ENCODE results near the gene ADAM12.

ADAM12 gene

DNA sequence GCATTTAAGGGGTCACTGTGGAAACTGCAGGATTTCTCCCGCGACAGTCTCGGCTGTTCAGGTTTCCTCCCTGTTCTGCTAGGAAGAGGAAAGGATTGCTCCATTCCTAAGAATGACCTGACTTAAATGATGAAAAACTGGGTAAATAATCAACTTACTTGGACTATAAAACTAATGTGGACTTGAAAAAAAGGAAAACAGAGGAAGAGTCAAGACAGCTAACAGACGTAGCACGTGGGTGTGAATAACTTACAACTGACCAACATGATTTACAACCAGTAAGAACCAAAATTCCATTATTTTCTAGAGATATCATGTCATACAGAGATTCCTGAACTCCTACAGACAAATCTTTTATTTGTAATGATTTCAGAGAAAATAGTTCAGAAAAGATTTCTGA, 93.8 kb downstream of the ADAM12 start:
- H3K9ac ChIP-seq (ENCODE audit: low read length): no peak overlapping the region
- H3K18ac ChIP-seq (ENCODE audit: low read length): no peak overlapping the region
- H3K4ac ChIP-seq (ENCODE audit: low read depth, low read length): no peak overlapping the region
- no peak overlapping the region for H4K91ac ChIP-seq (ENCODE audit: low read depth, low read length)
- H3K4me2 ChIP-seq (ENCODE audit: low read length): no peak overlapping the region
- DNase-seq: no peak
- no peak overlapping the region for H4K12ac ChIP-seq (ENCODE audit: low read depth, low read length)
- H3K14ac ChIP-seq (ENCODE audit: low read length): no peak overlapping the region
- no peak overlapping the region for H2BK5ac ChIP-seq (ENCODE audit: low read depth, low read length, poor library complexity)
- no peak overlapping the region for H4K8ac ChIP-seq (ENCODE audit: low read depth, low read length)
- no peaks in the 10 kb centered on the region for H3K9me3 ChIP-seq (ENCODE audit: insufficient read depth, low read depth, low read length)
- no peaks in the 10 kb centered on the region for H3K79me1 ChIP-seq (ENCODE audit: low read length)
- H3K4me1 ChIP-seq (ENCODE audit: control insufficient read depth in 1 of 2, insufficient read depth in 2 of 2, low read length in 2 of 2): no peaks in the 10 kb centered on the region
- H2AK5ac ChIP-seq (ENCODE audit: low read length): no peak overlapping the region
- no peak overlapping the region for H3K27ac ChIP-seq (ENCODE audit: low read depth, low read length)
- no CpG with 5 or more reads among the region's 5 CpGs for WGBS (ENCODE audit: extremely low coverage, insufficient coverage, insufficient read length)
- no peaks in the 10 kb centered on the region for H3K36me3 ChIP-seq (ENCODE audit: control insufficient read depth in 1 of 2, insufficient read depth in 2 of 2, low read length in 2 of 2)
- no peak overlapping the region for H3K23ac ChIP-seq (ENCODE audit: low read length)
- no peak overlapping the region for H2BK12ac ChIP-seq (ENCODE audit: low read length)
- H2AFZ ChIP-seq (ENCODE audit: insufficient read depth, low read length, poor library complexity): no peak overlapping the region
- no peaks in the 10 kb centered on the region for H3K27me3 ChIP-seq (ENCODE audit: insufficient read depth, low read length)
- H2BK120ac ChIP-seq (ENCODE audit: insufficient read depth, low read length, poor library complexity): no peak overlapping the region
- H3K4me3 ChIP-seq (ENCODE audit: low read depth, low read length): no peak overlapping the region
- no peaks in the 10 kb centered on the region for H3K79me2 ChIP-seq (ENCODE audit: control insufficient read depth, insufficient read depth, low read length, poor library complexity)

DNA sequence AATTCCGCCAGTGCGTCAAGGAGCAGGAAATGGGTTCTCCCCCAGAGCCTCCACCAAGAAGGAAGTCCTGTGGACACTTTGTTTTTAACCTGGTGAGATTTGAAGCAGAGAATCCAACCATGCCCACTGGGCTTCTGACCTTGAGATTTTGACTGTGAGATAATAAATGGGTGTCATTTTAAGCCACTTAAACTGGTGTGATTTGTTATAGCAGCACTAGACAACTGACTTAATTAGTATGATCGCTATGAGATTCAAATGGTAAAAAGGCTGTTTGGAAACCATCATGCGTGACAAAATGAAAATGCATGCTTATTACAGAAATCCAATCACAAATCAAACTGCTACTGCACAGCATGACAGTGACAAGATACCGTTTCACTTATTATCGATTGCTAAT, 98.0 kb downstream of the ADAM12 start:
- Histone ChIP-seq H3K27ac (ENCODE audit: low read depth, low read length) (no peak overlapping the region), H3K79me2 (ENCODE audit: control insufficient read depth, insufficient read depth, low read length, poor library complexity) (no peaks in the 10 kb centered on the region), H3K14ac (ENCODE audit: low read length) (no peak overlapping the region)

DNA sequence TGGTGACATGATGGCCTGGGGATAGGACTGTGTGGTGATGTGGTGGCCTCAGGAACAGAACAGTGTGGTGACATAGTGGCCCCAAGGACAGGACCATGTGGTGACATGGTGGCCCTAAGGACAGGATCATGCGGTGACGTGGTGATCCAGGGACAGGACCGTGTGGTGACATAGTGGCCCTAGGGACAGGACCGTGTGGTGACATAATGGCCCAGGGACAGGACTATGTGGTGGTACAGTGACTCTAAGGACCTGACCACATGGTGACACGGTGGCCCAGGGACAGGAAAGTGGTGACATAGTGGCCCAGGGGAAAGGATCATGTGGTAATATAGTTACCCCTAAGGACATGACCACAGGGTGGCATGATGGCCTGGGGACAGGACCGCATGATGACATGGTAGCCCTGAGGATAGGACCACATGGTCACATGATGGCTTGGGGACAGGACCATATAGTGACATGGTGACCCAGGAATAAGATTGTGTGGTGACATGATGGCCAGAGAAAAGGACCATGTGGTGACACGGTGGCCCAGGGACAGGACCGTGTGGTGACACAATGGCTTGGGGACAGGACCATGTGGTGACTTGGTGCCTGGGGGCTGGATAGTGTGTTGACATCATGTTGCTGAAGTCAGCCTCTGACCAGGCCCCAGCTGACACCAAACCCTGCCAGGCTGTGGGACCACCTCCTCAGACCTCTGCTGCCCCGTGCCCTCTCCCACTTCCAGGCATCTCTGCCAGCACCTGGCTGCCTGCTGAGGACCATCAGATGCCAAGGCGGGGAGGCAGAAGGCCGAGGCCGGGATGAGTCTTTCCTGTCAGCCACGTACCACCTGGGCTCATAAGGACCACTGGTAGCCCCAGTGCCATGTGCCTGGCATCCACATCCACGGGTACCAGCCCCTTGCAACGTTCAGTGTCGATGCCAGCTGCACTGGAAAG, 99.5 kb downstream of the ADAM12 start:
- H3K4ac ChIP-seq (ENCODE audit: low read depth, low read length): no peak overlapping the region
- peak; percentile 55 to 58 for DNase-seq
- no peaks in the 10 kb centered on the region for H3K4me1 ChIP-seq (ENCODE audit: control insufficient read depth in 1 of 2, insufficient read depth in 2 of 2, low read length in 2 of 2)
- no peak overlapping the region for H4K8ac ChIP-seq (ENCODE audit: low read depth, low read length)
- peak overlapping the region; percentile 37 for H3K4me3 ChIP-seq (ENCODE audit: low read depth, low read length)
- H3K27me3 ChIP-seq (ENCODE audit: insufficient read depth, low read length): no peaks in the 10 kb centered on the region
- no peak overlapping the region for H3K18ac ChIP-seq (ENCODE audit: low read length)
- H3K9ac ChIP-seq (ENCODE audit: low read length): no peak overlapping the region
- H3K36me3 ChIP-seq (ENCODE audit: control insufficient read depth in 1 of 2, insufficient read depth in 2 of 2, low read length in 2 of 2): no peaks in the 10 kb centered on the region
- H3K23ac ChIP-seq (ENCODE audit: low read length): no peak overlapping the region
- no peak overlapping the region for H4K91ac ChIP-seq (ENCODE audit: low read depth, low read length)
- no peak overlapping the region for H3K14ac ChIP-seq (ENCODE audit: low read length)
- no peaks in the 10 kb centered on the region for H3K79me2 ChIP-seq (ENCODE audit: control insufficient read depth, insufficient read depth, low read length, poor library complexity)
- WGBS (ENCODE audit: extremely low coverage, insufficient coverage, insufficient read length): no CpG with 5 or more reads among the region's 16 CpGs
- no peaks in the 10 kb centered on the region for H3K79me1 ChIP-seq (ENCODE audit: low read length)
- no peak overlapping the region for H2AK5ac ChIP-seq (ENCODE audit: low read length)
- peaks cover 7% of the 10 kb centered on the region for H3K9me3 ChIP-seq (ENCODE audit: insufficient read depth, low read depth, low read length)
- no peak overlapping the region for H3K27ac ChIP-seq (ENCODE audit: low read depth, low read length)
- H2BK120ac ChIP-seq (ENCODE audit: insufficient read depth, low read length, poor library complexity): no peak overlapping the region
- H3K4me2 ChIP-seq (ENCODE audit: low read length): no peak overlapping the region
- no peak overlapping the region for H2AFZ ChIP-seq (ENCODE audit: insufficient read depth, low read length, poor library complexity)
- no peak overlapping the region for H4K12ac ChIP-seq (ENCODE audit: low read depth, low read length)
- no peak overlapping the region for H2BK12ac ChIP-seq (ENCODE audit: low read length)
- no peak overlapping the region for H2BK5ac ChIP-seq (ENCODE audit: low read depth, low read length, poor library complexity)

More for the DNA sequence above, 98.0 kb downstream of the ADAM12 start:
- no peak overlapping the region for H2AK5ac ChIP-seq (ENCODE audit: low read length)
- no peak overlapping the region for H4K91ac ChIP-seq (ENCODE audit: low read depth, low read length)
- H4K8ac ChIP-seq (ENCODE audit: low read depth, low read length): no peak overlapping the region
- no CpG with 5 or more reads among the region's 6 CpGs for WGBS (ENCODE audit: extremely low coverage, insufficient coverage, insufficient read length)
- H3K4ac ChIP-seq (ENCODE audit: low read depth, low read length): no peak overlapping the region
- no peak overlapping the region for H3K9ac ChIP-seq (ENCODE audit: low read length)
- no peak overlapping the region for H2AFZ ChIP-seq (ENCODE audit: insufficient read depth, low read length, poor library complexity)
- H2BK5ac ChIP-seq (ENCODE audit: low read depth, low read length, poor library complexity): no peak overlapping the region
- no peaks in the 10 kb centered on the region for H3K27me3 ChIP-seq (ENCODE audit: insufficient read depth, low read length)
- H3K4me2 ChIP-seq (ENCODE audit: low read length): no peak overlapping the region
- no peak overlapping the region for H2BK120ac ChIP-seq (ENCODE audit: insufficient read depth, low read length, poor library complexity)
- H3K36me3 ChIP-seq (ENCODE audit: control insufficient read depth in 1 of 2, insufficient read depth in 2 of 2, low read length in 2 of 2): no peaks in the 10 kb centered on the region
- no peak overlapping the region for H3K4me3 ChIP-seq (ENCODE audit: low read depth, low read length)
- no peaks in the 10 kb centered on the region for H3K4me1 ChIP-seq (ENCODE audit: control insufficient read depth in 1 of 2, insufficient read depth in 2 of 2, low read length in 2 of 2)
- no peak overlapping the region for H2BK12ac ChIP-seq (ENCODE audit: low read length)
- peaks cover 7% of the 10 kb centered on the region for H3K9me3 ChIP-seq (ENCODE audit: insufficient read depth, low read depth, low read length)
- H3K79me1 ChIP-seq (ENCODE audit: low read length): no peaks in the 10 kb centered on the region
- no peak overlapping the region for H3K18ac ChIP-seq (ENCODE audit: low read length)
- H4K12ac ChIP-seq (ENCODE audit: low read depth, low read length): no peak overlapping the region
- no peak overlapping the region for H3K23ac ChIP-seq (ENCODE audit: low read length)
- no peak for DNase-seq

DNA sequence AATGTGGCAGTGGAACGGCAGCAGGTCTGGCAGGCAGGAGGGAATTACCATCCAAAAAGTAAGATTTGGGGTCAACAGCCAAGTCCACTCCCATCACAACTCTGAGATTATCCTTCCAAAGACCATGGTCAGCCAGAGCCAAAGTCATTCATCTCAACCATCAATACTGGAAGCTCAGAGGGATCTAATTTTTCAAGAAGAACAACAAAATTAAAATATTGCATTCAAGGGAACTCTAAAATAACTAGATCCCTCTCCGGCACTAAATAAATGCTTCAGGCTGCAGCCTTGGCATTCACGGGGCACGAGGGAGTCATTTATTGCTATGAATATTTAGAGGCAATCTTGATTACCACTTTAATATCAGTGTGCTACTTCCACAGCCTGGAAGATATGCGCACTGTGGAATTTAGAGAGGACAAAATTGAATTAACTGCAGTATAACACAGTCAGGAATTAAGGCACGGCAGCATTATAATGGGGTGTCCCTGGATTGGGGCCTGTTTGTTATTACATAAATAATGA, 102.0 kb downstream of the ADAM12 start:
- Histone ChIP-seq H3K4ac (ENCODE audit: low read depth, low read length) (no peak overlapping the region), H3K4me1 (ENCODE audit: control insufficient read depth in 1 of 2, insufficient read depth in 2 of 2, low read length in 2 of 2) (no peaks in the 10 kb centered on the region), H3K14ac (ENCODE audit: low read length) (no peak overlapping the region), H3K79me1 (ENCODE audit: low read length) (no peaks in the 10 kb centered on the region), H4K91ac (ENCODE audit: low read depth, low read length) (no peak overlapping the region), H3K9ac (ENCODE audit: low read length) (no peak overlapping the region), H2AFZ (ENCODE audit: insufficient read depth, low read length, poor library complexity) (no peak overlapping the region), H3K9me3 (ENCODE audit: insufficient read depth, low read depth, low read length) (peaks cover 8% of the 10 kb centered on the region), H3K27me3 (ENCODE audit: insufficient read depth, low read length) (no peaks in the 10 kb centered on the region), H2BK120ac (ENCODE audit: insufficient read depth, low read length, poor library complexity) (no peak overlapping the region), H3K18ac (ENCODE audit: low read length) (no peak overlapping the region), H3K23ac (ENCODE audit: low read length) (no peak overlapping the region), H2BK12ac (ENCODE audit: low read length) (no peak overlapping the region), H3K4me3 (ENCODE audit: low read depth, low read length) (no peak overlapping the region), H3K36me3 (ENCODE audit: control insufficient read depth in 1 of 2, insufficient read depth in 2 of 2, low read length in 2 of 2) (no peaks in the 10 kb centered on the region), H3K79me2 (ENCODE audit: control insufficient read depth, insufficient read depth, low read length, poor library complexity) (no peaks in the 10 kb centered on the region), H4K8ac (ENCODE audit: low read depth, low read length) (no peak overlapping the region), H3K4me2 (ENCODE audit: low read length) (no peak overlapping the region), H4K12ac (ENCODE audit: low read depth, low read length) (no peak overlapping the region), H3K27ac (ENCODE audit: low read depth, low read length) (no peak overlapping the region), H2AK5ac (ENCODE audit: low read length) (no peak overlapping the region), H2BK5ac (ENCODE audit: low read depth, low read length, poor library complexity) (no peak overlapping the region)
- no peak for DNase-seq
- no CpG with 5 or more reads among the region's 6 CpGs for WGBS (ENCODE audit: extremely low coverage, insufficient coverage, insufficient read length)

Data from trophoblast cell (in vitro differentiated cells and primary cell).